Calu3 (cell line): ENCODE data around the gene EIF4EBP2. TPM values are rescaled to one million over a fixed set of nuclear protein-coding genes. Genes with fewer than 3 reads are reported as not detected.

Experiments used
- BruUV-seq: library from RNA; stranded (reverse); fragments of 400-500 nt; replicated peaks from 2 replicates; lab custom pipeline; 2021; lab: Mats Ljungman, UMichigan
- CTCF ChIA-PET: fragments of 300-600 bp; sonication (Branson Sonifier 250); formaldehyde crosslinking; loops from one replicate; lab custom pipeline; 2022; ENCODE audit warnings: antibody characterized with exemption; lab: Charles Lee
- DNase-seq: peaks from one replicate; pipeline ENCODE4 v3.0.0; 2022
- H3K27ac Mint-ChIP-seq: one replicate; pipeline ENCODE4 v1.8.0; 2022; ENCODE audit warnings: mixed read lengths; ENCODE audit not compliant: unreplicated experiment
- H3K27me3 Mint-ChIP-seq: one replicate; pipeline ENCODE4 v1.8.0; 2022; ENCODE audit warnings: mixed read lengths; ENCODE audit not compliant: unreplicated experiment
- H3K36me3 Mint-ChIP-seq: one replicate; pipeline ENCODE4 v1.8.0; 2022; ENCODE audit warnings: mild to moderate bottlenecking, moderate library complexity, mixed read lengths; ENCODE audit not compliant: insufficient read depth, unreplicated experiment
- H3K4me1 Mint-ChIP-seq: one replicate; pipeline ENCODE4 v1.8.0; 2022; ENCODE audit warnings: mild to moderate bottlenecking, low read depth, mixed read lengths; ENCODE audit not compliant: unreplicated experiment
- H3K4me3 Mint-ChIP-seq: one replicate; pipeline ENCODE4 v1.8.0; 2022; ENCODE audit warnings: mild to moderate bottlenecking, low read depth, moderate library complexity, mixed read lengths; ENCODE audit not compliant: unreplicated experiment
- H3K9me3 Mint-ChIP-seq: one replicate; pipeline ENCODE4 v1.8.0; 2022; ENCODE audit warnings: low read depth, mixed read lengths; ENCODE audit not compliant: unreplicated experiment
- CTCF ChIP-seq: fragments of 200-600 bp; IDR thresholded peaks from one replicate; pipeline ENCODE4 v1.8.0; 2022; ENCODE audit warnings: antibody characterized with exemption; ENCODE audit not compliant: unreplicated experiment
- intact Hi-C: fragments of 100-400 bp; cut with micrococcal nuclease; formaldehyde crosslinking; loops from one replicate; pipeline ENCODE4 v1.10.0; 2022; ENCODE audit not compliant: unreplicated experiment
- total RNA-seq: library from RNA; stranded (reverse); gene quantifications from 2 replicates; pipeline ENCODE4 v1.2.3, GENCODE V29; 2022

EIF4EBP2 gene
- total RNA-seq, 1 experiment from 2014 or later = 54.7 TPM

DNA sequence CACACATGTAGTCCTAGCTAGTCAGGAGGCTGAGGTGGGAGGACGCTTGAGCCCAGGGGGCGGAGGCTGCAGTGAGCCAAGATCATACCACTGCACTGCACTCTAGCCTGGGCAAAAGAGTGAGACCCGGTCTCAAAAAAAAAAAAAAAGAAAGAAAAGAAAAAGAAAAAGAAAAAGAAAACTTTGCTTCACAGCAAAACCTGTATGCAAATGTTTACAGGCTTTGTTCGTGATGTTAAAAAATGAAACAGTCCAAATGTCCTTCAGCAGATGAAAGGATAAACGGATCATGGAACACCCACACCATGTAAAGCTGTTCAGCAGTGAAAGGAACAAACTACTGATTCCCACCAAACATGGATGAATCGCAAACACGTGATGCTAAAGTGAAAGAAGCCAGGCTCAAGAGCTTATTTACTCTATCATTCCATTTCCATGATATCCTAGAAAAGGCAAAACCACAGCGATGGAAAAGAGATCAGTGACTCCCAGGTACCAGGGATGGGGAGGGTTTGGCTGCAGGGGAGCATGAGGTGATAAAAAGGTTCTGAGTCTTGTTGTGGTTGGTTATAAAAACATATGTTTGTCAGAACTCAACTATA, 36.6 kb upstream of the EIF4EBP2 start:
- no peaks in the 10 kb centered on the region for H3K27me3 Mint-ChIP-seq
- CTCF ChIA-PET = interaction anchor here (0.7 to 1.2 kb wide), 2 partner anchors 144 to 221 kb away, joined by 3 to 4 read pairs; partner anchors contain the start of gene TYSND1
- peaks cover 9% of the 10 kb centered on the region for H3K4me1 Mint-ChIP-seq
- BruUV-seq = no TSS peak
- DNase-seq = no peak
- no peak for TF ChIP-seq CTCF
- intact Hi-C loops = no loop called here
- H3K4me3 Mint-ChIP-seq = no peak overlapping the region
- peaks cover 6% of the 10 kb centered on the region for H3K36me3 Mint-ChIP-seq
- no peaks in the 10 kb centered on the region for H3K9me3 Mint-ChIP-seq
- no peak overlapping the region for H3K27ac Mint-ChIP-seq

DNA sequence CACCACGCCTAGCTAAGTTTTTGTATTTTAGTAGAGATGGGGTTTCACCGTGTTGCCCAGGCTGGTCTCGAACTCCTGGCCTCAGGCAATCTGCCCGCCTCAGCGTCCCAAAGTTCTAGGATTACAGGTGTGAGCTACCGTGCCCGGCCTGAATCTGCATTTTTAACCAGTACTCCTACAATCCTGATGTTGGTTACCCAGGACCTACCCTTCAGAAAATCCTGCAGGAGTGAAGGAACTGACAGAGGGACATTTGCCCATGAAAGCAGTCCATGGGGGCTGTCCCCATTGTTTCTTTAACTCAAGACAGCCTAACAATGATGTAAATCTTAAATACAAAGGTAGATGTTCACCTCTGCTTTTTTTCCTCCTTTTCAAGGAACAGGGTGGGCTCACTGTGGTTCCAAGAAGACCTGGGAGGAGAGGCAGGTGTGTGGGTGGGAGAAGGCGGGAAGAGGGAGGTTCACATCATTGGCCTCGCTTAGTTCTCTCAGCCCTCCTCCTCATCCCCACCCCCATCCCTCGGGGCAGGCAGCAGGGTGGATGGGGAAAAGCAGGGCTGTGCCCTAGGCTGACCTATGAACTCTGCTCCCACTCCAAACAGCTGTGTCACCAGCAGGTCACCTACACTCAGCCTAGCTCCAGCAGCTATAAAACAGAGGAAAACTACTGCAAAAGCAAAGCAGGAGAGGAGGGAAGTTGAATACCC, 35.0 kb upstream of the EIF4EBP2 start:
- Mint-ChIP-seq H3K27me3 (no peaks in the 10 kb centered on the region), H3K4me3 (no peak overlapping the region), H3K27ac (no peak overlapping the region), H3K9me3 (no peaks in the 10 kb centered on the region), H3K36me3 (peaks cover 6% of the 10 kb centered on the region), H3K4me1 (peaks cover 9% of the 10 kb centered on the region)
- intact Hi-C loops = no loop called here
- DNase-seq = no peak
- CTCF ChIA-PET = no interaction called here
- no peak for TF ChIP-seq CTCF
- BruUV-seq = no TSS peak

GRCh38 chr10:70369498-70370018, 34.4 kb upstream of the EIF4EBP2 start:
- no peak for DNase-seq
- no peak overlapping the region for H3K27ac Mint-ChIP-seq
- H3K4me1 Mint-ChIP-seq = peaks cover 2% of the 10 kb centered on the region
- CTCF ChIA-PET = interaction anchor here (0.8 kb wide), 1 partner anchor 11 kb away, joined by 7 read pairs; no protein-coding TSS in a partner anchor
- intact Hi-C loops = no loop called here
- H3K27me3 Mint-ChIP-seq = no peaks in the 10 kb centered on the region
- no peak for TF ChIP-seq CTCF
- peaks cover 6% of the 10 kb centered on the region for H3K36me3 Mint-ChIP-seq
- no TSS peak for BruUV-seq
- no peaks in the 10 kb centered on the region for H3K9me3 Mint-ChIP-seq
- H3K4me3 Mint-ChIP-seq = no peak overlapping the region

DNA sequence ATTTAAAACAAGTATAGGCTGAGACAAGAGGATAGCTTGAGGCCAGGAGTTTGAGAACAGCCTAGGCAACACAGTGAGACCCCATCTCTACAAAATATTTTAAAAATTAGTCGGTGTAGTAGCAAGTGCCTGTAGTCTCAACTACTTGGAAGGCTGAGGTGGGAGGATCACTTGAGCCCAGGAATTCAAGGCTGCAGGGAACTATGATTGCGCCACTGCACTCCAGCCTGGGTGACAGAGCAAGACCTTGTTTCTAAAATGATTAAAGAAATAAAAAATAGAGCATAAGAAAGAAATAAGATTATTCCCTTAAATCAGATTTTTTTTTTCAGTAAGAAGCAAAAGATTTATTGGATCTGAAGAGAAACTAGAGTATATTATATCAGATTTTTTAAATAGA, 33.2 kb upstream of the EIF4EBP2 start:
- BruUV-seq = no TSS peak
- H3K27ac Mint-ChIP-seq = no peak overlapping the region

More for the DNA sequence above, 33.2 kb upstream of the EIF4EBP2 start:
- intact Hi-C loops = no loop called here
- no peak for DNase-seq
- no peak for TF ChIP-seq CTCF
- Mint-ChIP-seq H3K27me3 (no peaks in the 10 kb centered on the region), H3K36me3 (peaks cover 6% of the 10 kb centered on the region), H3K4me3 (no peak overlapping the region), H3K9me3 (no peaks in the 10 kb centered on the region), H3K4me1 (no peaks in the 10 kb centered on the region)
- CTCF ChIA-PET = no interaction called here
